Measurements from ENCODE around the gene RAPGEF2. TPM values are rescaled to one million over a fixed set of nuclear protein-coding genes. Genes with fewer than 3 reads are reported as not detected.

RAPGEF2 gene
- total and polyA plus RNA-seq, 9 of the 15 experiments (the other 6 are each of a cell fraction or from before 2014, with no cell fraction given), result 3.1 to 32.6 (median 23.1) TPM

GRCh38 chr4:159280442-159281172, 177.7 kb downstream of the RAPGEF2 start:
- intact Hi-C loops (cut with micrococcal nuclease) (no loop called here), in situ Hi-C loops (cut with MboI) (no loop called here)
- Histone ChIP-seq H3K27me3 (ENCODE audit: control insufficient read depth in 2 of 2, insufficient read depth in 2 of 2, low read length in 2 of 2) (no peaks in the 10 kb centered on the region), H3K4me1 (replicated peaks in 1 of 2; ENCODE audit: control insufficient read depth in 2 of 2, insufficient read depth in 2 of 2, low read length in 2 of 2) (no peaks in the 10 kb centered on the region), H3K9me3 (replicated peaks; ENCODE audit: control insufficient read depth, insufficient read depth, low read depth, low read length) (no peaks in the 10 kb centered on the region), H3K9me1 (ENCODE audit: control insufficient read depth, insufficient read depth, low read length) (no peaks in the 10 kb centered on the region), H3K4me3 (no peak overlapping the region), H2AFZ (ENCODE audit: low read depth, low read length) (no peak overlapping the region), H3K4me2 (ENCODE audit: insufficient read depth, low read length) (no peak overlapping the region), H3K36me3 (ENCODE audit: control insufficient read depth, insufficient read depth, low read length) (no peaks in the 10 kb centered on the region), H3K27ac (ENCODE audit: extremely low read depth, low read depth, low read length) (no peak overlapping the region), H3K79me2 (ENCODE audit: control insufficient read depth, insufficient read depth, low read length) (no peaks in the 10 kb centered on the region), H3K9ac (ENCODE audit: insufficient read depth in 1 of 2, low read depth in 2 of 2, low read length in 2 of 2) (no peak overlapping the region), H4K20me1 (replicated peaks; ENCODE audit: control insufficient read depth, insufficient read depth, low read length) (no peaks in the 10 kb centered on the region)
- FAIRE-seq, result no peak
- ATAC-seq, result no peak
- no TSS peak for BruUV-seq (replicated peaks)
- 71% methylated on average over 11 of the region's 13 CpGs for WGBS (ENCODE audit: insufficient coverage, low coverage, missing lambda C conversion rate)
- no peak for TF ChIP-seq NR1H2 (CRISPR knock-in tag; IDR thresholded peaks at IDR 0.05)
- TF ChIP-seq XRCC5 (IDR thresholded peaks at IDR 0.05; ENCODE audit: low read depth, low read length), result no peak
- TF ChIP-seq TAF9B (IDR thresholded peaks at IDR 0.05; ENCODE audit: partially characterized antibody), result no peak
- no peak for TF ChIP-seq CEBPB (tag; IDR thresholded peaks at IDR 0.05)
- no peak for TF ChIP-seq MTA1 (IDR thresholded peaks at IDR 0.05; ENCODE audit: borderline replicate concordance)
- TF ChIP-seq FIP1L1 (IDR thresholded peaks at IDR 0.05; ENCODE audit: low read depth, low read length, poor library complexity, severe bottlenecking), result no peak
- no peak for TF ChIP-seq IFI16 (CRISPR knock-in tag; IDR thresholded peaks at IDR 0.05)
- TF ChIP-seq, protein P1, sequence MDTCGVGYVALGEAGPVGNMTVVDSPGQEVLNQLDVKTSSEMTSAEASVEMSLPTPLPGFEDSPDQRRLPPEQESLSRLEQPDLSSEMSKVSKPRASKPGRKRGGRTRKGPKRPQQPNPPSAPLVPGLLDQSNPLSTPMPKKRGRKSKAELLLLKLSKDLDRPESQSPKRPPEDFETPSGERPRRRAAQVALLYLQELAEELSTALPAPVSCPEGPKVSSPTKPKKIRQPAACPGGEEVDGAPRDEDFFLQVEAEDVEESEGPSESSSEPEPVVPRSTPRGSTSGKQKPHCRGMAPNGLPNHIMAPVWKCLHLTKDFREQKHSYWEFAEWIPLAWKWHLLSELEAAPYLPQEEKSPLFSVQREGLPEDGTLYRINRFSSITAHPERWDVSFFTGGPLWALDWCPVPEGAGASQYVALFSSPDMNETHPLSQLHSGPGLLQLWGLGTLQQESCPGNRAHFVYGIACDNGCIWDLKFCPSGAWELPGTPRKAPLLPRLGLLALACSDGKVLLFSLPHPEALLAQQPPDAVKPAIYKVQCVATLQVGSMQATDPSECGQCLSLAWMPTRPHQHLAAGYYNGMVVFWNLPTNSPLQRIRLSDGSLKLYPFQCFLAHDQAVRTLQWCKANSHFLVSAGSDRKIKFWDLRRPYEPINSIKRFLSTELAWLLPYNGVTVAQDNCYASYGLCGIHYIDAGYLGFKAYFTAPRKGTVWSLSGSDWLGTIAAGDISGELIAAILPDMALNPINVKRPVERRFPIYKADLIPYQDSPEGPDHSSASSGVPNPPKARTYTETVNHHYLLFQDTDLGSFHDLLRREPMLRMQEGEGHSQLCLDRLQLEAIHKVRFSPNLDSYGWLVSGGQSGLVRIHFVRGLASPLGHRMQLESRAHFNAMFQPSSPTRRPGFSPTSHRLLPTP (IDR thresholded peaks at IDR 0.05; ENCODE audit: borderline replicate concordance, extremely low read depth, insufficient read length), result no peak
- no peak for TF ChIP-seq ZNF197 (CRISPR knock-in tag; IDR thresholded peaks at IDR 0.05; ENCODE audit: low read depth)
- no peak for TF ChIP-seq NCOR1 (IDR thresholded peaks at IDR 0.05)
- TF ChIP-seq, protein P2, sequence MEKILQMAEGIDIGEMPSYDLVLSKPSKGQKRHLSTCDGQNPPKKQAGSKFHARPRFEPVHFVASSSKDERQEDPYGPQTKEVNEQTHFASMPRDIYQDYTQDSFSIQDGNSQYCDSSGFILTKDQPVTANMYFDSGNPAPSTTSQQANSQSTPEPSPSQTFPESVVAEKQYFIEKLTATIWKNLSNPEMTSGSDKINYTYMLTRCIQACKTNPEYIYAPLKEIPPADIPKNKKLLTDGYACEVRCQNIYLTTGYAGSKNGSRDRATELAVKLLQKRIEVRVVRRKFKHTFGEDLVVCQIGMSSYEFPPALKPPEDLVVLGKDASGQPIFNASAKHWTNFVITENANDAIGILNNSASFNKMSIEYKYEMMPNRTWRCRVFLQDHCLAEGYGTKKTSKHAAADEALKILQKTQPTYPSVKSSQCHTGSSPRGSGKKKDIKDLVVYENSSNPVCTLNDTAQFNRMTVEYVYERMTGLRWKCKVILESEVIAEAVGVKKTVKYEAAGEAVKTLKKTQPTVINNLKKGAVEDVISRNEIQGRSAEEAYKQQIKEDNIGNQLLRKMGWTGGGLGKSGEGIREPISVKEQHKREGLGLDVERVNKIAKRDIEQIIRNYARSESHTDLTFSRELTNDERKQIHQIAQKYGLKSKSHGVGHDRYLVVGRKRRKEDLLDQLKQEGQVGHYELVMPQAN (IDR thresholded peaks at IDR 0.05; ENCODE audit: borderline replicate concordance), result no peak
- ChIA-PET CTCF (ENCODE audit: low intra/inter-chr PET ratio) (no interaction called here), POLR2A (no interaction called here)
- DNase-seq (ENCODE audit: extremely low read depth in 1 of 4, low spot score in 3 of 4), result no peak
